Hepatic stellate cell (primary cell): ENCODE measurements around the gene PRKCD.

Experiments used
- DNase-seq: peaks from one replicate; pipeline ENCODE4 v3.0.0; 2011; ENCODE audit warnings: low spot score

Gene PRKCD

DNA sequence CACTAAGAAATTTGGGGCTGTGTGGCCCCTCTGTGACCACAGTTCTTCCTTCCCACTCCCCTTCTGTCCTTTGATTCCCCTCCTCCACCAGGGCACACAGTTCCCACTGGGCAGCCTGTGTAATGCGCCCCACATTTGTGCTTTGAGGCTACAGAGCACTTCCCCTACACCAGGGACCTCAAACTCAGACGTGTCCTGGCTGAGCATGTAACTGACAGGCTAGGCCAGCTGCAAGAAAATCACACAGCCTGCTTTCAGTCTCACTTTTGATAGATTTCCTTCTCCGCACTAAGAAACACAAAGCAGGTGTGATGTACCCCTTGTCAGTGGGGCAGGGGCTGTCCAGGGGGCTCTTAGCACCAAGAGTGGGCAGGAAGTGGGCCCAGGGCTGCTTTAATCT, 29.6 kb downstream of the PRKCD start:
- DNase-seq: no peak

- no peak for DNase-seq
Observed at GRCh38 chr3:53191836-53192480, 30.9 kb downstream of the PRKCD start.

- DNase-seq: no peak
Observed at GRCh38 chr3:53192608-53193007, 31.6 kb downstream of the PRKCD start.

- DNase-seq: no peak
Observed at GRCh38 chr3:53193466-53194209, 32.6 kb downstream of the PRKCD start.

- DNase-seq: no peak
Observed at GRCh38 chr3:53194210-53195065, 33.4 kb downstream of the PRKCD start.

DNA sequence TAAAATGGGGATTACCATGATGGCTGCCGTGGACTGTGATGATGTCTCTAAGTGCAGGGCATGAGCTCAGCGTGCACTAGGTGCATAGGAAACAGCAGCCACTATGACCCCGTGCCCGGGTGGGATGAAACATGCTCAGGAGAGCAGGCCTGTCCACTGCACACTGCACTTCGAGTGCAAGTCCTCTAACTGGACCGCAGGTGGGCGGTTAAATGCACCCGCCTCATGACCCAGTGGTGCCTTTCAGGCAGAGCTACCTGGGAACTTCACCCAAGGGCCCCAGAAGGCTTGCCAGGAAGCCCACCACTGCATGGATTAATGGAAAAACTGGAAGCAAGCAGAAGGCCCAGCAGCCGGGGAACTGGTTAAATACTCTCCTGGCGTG, 34.0 kb downstream of the PRKCD start:
- DNase-seq: no peak

DNA sequence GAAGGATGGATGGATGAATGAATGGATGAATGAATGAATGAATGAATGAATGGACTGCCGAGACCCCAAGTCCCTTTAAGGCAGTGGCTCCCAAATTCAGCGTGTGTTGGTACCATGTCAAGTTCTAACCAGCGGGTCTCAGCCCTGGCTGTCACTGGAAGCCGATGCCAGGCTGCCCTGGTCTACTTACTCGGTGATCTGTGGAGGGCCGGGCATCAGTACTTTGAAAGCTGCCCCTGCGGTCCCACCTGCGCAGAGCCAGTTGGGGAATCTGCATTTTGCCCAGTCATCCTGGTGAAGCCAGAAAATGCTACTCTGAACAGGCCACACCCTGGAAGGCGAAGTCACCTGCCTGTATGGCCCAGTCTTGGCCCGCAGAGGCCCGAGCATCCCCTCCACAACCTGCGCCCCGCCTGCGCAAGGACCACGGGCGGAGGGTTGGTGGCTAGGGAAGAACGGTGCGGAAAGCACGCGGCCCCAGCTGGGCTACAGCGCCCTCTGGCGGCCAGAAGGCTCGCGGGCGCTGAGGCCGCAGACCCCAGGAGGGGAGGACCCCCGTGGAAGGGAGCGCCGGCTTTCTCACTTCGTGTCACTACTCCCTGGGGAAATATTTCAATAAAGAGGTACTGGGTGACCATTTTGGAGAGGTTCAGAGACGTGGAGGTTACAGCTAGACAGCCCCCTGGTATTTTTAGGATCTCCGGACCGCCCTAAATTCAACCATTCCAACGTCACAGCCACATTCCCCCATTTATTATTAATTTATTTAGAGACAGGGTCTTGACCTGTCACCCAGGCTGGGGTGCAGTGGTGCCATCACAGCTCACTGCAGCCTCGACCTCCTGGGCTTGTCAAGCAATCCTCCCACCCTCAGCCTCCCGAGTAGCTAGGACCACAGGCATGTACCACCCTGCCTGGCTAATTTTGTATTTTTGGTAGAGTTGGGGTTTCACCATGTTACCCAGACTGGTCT, 34.9 kb downstream of the PRKCD start:
- peak; percentile 80 for DNase-seq

DNA sequence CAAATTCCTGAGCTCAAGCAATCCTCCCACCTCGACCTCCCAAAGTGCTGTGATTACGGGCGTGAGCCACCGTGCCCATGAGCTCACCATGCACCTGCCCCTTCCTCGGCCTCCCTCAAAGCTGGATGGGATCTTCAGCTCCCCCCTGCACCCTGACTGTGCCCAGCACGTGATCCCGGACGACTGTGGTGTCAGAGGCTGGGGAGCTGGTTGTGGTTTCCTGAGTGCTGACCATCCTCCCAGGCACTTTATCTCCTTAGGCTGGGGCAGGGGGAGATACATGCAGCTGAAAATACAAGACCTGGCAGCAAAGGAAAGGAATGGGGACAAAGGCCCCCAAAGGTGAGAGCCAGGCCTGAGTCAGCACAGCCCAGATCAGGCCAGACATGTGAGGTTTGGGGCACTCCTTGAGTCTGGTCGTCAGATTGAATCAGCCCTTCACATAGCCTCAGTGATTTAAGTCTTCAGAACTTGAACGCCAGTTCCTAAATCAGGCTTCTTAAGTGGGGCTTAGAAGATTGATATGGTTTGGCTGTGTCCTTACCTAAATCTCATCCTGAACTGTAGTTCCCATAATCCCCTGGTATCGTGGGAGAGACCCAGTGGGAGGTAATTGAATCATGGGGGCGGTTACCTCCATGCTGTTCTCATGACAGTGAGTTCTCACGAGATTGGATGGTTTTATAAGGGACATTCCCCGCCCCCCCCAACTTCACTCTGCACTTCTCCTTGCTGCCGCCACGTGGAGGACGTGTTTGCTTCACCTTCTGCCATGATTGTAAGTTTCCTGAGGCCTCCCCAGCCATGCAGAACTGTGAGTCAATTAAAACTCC, 35.8 kb downstream of the PRKCD start:
- DNase-seq: no peak

DNA sequence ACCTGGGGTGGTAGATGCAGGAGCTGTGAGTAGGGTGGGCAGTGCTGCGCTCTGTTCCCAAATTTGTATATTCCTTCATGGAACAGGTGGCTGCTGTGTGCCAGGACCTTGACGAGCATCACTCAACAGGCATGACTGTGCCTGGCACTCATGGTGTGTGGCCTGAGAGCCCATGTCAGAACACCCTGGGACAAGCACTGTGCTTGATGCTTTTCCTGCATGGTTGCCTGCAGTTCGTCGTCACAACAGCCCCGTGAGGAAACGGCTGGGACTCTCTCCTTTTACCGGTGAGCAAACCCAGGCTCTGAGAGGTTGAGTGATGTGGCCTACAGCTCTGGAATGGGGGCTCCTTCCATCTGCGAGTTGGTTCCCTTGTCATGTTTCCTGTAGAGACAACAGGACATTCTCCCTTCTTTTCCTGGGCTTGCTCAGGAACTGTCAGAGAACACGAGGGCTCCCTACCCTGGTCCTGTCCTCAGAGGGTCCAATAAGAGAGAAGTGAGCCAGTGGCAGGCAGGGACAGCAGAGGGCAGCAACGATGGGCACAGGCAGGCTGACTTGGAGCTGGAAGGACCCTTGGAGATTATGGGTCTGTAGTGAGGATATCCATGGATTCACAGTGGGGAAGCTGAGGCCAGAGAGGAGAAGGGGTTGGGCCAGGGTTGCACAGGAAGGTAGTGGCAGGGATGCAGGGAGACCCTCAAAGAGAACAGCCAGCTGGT, 37.4 kb downstream of the PRKCD start:
- no peak for DNase-seq

DNA sequence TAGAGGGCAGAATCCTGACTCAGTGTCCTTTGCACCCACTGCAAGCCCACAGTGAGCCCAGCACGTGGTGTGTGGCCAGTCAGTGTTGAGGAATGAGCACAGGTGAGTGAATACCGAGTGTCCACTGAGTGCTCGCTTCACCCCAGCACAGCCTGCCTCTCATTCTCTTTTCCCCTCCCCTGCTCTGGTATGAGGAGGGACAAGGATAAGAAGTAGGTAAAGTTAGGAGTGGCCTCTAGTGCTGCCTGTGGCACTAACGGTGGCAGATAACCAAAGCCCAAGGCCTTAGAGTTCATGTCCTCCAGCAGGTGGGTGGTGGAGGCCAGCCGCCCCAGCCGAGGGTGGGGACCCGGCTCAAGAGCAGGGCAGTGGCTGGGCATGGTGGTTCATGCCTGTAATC, 38.0 kb downstream of the PRKCD start:
- no peak for DNase-seq

- no peak for DNase-seq
Observed at GRCh38 chr3:53199834-53200233, 38.8 kb downstream of the PRKCD start.

GRCh38 chr3:53200501-53201498, 39.8 kb downstream of the PRKCD start:
- no peak for DNase-seq

DNA sequence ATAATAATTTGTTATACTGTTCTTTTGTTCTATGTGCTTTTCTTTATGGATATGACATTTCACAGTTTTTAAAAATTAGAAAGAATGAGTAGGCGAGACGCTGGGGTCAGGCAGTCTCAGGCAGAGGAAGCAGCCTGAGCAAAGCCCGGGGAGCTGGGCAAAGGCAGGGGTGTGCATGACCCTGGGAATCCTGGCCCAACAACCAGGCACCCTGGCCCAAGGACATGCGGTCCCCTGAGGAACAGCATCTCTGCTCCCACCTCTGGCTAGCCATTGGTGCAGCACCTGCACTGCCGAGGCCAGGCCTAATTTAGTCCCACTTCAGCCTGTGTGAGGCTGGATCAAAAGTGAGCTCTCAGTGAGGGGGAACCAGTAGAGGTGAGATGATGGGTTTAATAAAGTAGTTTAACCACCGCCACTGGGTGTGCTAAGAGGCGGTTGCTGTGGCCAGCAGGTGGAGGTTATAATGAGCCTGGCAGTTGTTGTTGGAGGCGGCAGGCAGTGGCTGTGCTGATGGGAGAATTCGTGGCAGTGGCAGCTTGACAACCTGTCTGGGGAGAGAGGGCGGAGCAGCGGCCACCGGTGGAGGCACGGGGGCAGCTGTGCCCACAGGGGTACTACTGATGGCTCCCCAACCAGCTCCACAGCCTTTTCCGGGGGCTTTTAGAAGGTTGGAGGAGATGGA, 41.5 kb downstream of the PRKCD start:
- DNase-seq: no peak

GRCh38 chr3:53211706-53212702, 51.0 kb downstream of the PRKCD start:
- DNase-seq: no peak

DNA sequence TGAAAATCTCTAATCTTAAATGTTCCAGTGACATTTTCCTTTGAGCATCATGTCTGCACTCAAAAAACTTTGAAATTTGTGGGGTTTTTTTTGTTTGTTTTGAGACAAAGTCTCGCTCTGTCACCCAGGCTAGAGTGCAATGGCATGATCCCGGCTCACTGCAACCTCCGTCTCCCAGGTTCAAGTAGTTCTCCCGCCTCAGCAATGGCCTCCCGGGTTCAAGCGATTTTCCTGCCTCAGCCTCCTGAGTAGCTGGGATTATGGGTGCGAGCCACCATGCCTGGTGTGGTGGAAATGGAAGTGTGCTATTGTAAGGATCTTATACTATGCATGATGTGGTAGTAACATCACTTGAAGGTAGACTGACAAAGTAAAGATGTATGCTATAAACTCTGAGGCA, 52.3 kb downstream of the PRKCD start:
- no peak for DNase-seq

DNA sequence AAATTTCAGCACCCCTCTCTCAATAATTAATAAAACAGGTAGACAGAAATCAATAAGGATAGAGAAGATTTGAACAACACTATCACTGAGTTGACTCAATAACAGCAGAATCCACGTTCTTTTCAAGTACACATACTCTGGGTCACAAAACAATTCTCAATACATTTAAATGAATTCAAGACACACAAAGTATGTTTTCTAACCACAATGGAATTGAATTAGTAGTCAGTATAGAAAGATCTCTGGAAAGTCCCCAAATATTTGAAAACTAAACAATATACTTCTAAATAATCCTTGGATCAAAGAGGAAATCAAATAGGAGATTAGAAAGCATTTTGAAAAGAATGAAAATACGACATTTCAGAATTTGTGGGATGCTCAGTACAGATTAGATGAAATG, 54.8 kb downstream of the PRKCD start:
- DNase-seq: no peak

GRCh38 chr3:53216723-53217122, 55.7 kb downstream of the PRKCD start:
- no peak for DNase-seq
